Ishikawa (cell line): Measurements from ENCODE around the gene PTMS.

Experiments
- CEBPB ChIP-seq: IDR thresholded peaks from 2 replicates; pipeline ENCODE4 v1.6.1; 2012
- TAF1 ChIP-seq: IDR thresholded peaks from 2 replicates; pipeline ENCODE4 v1.6.1; 2012; ENCODE audit warnings: low read depth, mild to moderate bottlenecking

DNA sequence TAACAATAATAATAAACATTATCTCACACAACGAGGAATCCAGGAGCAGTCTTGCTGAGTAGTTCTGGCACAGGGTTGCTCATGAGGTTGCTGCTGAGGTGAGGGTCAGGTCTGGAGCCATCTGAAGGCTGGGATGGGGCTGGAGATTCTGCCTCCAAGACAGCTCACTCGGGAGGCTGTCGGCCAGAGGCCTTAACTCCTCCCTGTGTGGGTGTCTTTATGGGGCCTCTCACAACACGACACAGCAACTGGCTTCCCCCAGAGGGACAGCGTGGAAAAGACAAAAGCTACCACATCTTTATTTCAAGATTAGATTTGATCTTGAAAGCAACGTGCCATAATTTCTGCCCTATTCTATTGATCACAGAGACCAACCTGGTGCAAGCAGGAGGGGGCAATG lies 16.0 kb downstream of the PTMS start:
- TF ChIP-seq TAF1 (no peak), CEBPB (no peak)
